Measurements from ENCODE around the gene ARHGEF9.
"Not testable (repeated sequence)": the region's sequence is repeated elsewhere in the genome, so short reads cannot be mapped to it uniquely, and the experiment has no call there.

Gene ARHGEF9

DNA sequence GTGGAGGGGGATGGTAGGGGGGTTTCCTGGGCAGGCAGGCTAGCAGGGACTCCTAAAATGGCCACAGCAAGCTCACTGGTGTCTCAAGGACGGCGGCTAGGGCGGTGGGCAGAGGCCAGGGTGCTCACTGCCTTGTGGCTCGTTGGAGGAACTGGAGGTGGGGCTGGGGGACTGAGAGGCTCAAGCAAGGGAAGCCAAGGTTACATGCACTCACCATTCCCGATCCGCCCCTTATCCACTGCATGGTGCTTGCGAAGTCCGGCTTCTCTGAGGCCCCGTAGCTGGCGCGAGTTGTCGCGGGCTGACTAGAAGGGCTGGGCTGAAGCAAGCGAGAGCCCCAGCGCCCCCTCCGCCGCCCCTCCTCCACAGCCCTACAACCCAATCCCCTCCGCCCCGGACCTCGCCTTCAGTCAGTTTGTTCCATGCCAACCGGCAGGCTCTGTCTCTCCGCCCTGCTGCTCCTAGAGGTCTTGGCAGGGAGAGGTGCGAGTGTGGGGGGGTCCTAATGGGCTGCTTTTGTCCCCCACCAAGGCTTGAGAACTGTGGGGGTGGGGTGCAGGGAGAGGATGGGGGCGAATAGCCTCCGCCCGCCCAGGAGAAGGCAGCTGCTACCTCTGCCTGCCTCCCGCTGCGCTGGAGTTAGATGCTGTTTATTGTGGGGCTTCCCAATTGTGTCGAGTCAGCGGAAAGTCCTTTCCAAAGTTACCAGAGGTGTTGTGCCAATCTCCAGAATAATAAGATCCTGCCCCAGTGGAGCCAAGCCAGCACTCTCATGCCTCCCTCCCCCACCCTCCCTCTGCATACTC is at the start of gene ARHGEF9:
ARHGEF9 (minus strand) TSS at position 313 of the 806 bp plus-strand sequence; CDS start at position 244, 69 bp downstream.
- DNase-seq, result no peak

DNA sequence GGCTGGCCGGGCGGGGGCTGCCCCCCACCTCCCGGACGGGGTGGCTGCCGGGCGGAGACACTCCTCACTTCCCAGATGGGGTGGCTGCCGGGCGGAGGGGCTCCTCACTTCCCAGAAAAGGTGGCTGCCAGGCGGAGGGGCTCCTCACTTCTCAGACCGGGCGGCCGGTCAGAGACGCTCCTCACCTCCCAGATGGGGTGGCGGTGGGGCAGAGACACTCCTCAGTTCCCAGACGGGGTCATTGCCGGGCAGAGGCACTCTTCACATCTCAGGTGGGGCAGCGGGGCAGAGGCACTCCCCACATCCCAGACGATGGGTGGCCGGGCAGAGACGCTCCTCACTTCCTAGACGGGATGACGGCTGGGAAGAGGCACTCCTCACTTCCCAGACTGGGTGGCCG is 40.4 kb upstream of the ARHGEF9 start:
- not testable (repeated sequence) for DNase-seq

DNA sequence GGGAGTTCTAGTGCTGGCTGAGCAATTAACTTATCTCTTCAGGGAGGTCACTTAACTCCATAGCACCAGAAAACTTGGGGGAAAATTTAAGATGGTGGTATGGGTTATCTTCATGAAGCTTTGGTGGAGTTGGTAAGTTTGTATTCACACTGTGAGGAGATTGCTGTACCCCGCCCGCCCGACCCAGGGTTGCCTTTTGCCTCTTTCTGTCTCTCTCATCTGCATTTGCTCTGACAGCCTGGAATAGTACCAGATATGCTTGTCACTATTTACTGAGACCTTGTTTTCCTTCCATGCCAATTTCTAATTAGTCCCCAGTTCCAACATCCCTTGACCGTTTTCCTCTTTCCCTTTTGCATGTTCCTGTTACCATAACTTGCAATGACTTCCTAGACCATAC is 33.1 kb upstream of the ARHGEF9 start:
- DNase-seq, result no peak

DNA sequence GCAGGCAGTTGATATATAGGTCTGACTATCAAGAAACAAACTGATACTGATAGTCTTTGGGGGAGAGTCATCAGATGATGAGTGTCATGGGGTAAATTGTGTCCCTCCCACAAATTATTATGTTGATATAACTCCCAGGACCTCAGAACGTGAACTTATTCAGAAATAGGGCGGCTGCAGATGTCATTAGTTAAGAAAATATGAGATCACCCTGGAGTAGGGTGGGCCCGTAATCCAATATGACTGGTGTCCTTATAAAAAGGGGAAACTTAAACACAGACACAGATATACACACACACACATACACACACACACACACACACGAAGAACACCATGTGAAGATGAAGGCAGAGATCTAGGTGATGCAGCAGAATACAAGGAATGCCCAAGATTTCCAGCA is 32.7 kb upstream of the ARHGEF9 start:
- DNase-seq, result no peak

DNA sequence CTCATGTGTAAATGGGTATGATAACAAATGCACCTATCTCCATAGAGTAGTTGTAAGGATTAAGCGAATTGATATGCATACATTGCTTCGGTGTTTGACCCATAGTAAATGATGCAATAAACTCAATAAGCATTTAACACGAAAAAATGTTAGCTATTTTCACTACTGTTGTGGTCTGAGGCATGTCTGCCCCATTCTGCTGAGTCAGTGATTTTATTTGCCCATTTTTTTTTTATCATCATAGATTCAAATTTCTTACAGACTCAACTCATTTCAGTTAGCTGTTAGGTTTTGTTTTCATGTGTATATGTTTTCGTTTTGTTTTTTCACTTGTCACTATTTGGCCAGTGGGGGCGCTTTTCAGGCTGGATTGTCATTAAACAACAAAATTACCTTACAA is 27.8 kb upstream of the ARHGEF9 start:
- DNase-seq, result no peak

DNA sequence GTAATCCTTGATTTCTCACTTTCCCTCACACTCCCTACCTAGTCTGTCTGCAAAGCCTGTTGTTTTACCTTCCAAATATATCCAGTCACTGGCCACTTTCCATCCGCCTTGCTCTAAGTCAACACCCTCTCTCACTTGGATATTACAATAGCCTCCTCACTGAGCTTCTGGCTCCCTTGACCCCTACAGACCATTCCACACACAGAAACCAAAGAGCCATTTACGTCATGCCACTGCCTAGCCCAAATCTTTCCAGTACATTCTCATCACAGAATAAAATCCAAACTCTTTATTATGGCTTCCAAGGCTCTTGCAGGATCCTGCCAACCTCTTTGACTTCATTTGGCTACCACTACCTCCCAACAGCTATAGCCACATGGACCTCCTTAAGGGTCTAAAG is 25.7 kb upstream of the ARHGEF9 start:
- DNase-seq, result no peak

DNA sequence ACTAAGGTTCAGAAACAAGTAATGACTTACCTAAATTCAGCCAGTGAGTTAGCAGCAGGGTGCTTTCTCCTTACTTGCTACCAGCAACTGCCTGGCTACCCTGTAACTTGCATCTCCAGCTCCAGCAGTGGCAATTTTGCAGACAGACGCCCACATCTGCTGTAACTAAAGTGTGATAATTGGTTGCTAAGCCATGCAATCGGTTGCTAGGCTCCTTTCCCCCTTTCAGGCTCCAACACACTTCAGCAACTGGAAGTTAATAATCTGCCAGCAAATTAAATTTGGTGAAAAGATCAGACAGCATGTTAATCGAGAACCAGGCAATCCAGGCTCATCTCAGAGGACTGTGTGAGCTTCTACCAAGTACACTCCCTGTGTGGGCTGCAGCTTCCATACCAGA is 24.2 kb upstream of the ARHGEF9 start:
- no peak for DNase-seq

DNA sequence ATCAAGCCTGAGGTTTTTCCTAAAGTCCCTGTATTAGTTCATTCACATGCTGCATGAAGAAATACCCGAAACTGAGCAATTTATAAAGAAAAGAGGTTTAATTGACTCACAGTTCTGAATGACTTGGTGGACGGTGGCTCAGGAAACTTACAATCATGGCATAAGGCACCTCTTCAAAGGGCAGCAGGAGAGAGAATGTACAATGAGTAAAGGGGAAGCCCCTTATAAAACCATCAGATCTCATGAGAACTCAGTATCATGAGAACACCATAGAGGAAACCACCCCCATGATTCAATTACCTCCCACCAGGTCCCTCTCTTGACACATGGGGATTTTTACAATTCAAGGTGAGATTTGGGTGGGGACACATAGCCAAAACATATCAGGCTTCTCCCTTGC is 10.4 kb upstream of the ARHGEF9 start:
- not testable (repeated sequence) for DNase-seq

DNA sequence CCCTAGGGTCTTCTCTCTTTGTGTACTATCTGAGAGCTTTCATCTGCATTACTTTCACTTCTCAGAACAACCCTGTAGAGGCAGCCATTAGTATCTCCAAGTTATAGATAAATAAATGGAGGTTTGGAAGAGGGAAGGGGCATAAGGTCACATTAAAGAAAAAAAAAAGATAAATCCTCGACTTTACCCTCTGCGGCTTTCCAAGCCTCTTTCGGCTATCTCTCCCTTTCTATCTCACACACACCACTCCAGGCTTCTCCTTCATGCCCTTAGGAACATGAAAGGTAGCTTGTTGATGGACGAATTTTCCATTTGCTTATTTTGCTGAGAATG is 660 bp upstream of the ARHGEF9 start:
- DNase-seq, result no peak

DNA sequence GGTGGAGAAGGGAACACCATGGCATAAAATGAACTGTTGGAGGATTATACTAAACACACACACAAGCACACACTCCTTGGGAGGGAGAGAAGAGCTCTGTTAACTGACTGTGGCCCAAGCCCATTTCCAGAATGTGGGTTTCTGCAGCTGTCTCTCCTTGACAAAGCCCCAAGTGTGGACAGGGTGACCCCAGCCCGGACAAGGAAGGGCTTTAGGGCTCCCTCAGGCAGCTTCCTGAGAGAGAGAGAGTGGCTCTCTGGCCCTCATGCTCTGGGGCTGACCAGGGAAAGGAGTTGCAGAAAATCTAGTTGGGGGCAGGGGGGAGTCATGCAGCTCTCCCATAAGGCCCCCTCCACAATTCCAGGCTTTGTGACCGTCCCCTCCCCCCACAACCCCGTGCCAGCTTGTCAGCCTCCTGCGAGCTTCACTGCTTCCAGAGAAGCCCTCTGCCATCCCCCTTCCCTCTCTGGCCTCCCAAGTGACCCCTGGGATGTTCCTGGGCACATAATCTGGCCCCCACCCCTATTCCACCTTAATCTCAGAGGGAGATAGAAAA is 590 bp downstream of the ARHGEF9 start:
- DNase-seq, result no peak

DNA sequence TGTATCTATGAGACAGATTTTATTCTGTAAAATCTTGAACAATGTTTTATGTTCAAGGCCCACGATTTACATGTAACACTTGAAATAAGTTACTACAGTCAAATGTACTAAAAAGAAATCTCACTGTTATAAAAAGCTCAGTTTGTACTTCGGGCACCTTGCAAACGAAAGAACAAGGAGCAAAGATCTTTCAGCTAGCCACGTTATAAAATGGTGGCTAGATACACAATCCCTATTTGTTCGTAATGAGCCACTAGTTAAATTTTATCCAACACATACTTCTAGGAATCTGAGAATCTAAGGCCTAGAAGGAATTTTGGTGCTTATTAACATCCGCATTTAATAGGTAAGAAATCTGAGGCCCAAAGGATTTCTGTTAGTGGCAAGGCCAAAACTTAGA is 2.5 kb downstream of the ARHGEF9 start:
- no peak for DNase-seq

DNA sequence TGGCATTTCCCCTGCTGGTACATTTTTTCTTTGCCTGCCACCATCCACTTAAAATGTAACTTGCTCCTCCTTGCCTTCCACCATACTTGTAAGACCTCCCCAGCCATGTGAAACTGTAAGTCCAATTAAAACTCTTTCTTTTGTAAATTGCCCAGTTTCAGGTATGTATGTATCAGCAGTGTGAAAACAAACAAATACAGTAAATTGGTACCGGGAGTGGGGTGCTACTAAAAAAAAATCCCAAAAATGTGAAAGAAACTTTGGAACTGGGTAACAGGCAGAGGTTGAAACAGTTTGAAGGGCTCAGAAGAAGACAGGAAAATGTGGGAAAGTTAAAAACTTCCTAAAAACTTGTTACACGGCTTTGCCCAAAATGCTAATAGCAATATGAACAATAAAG is 16.3 kb downstream of the ARHGEF9 start:
- DNase-seq, result no peak

DNA sequence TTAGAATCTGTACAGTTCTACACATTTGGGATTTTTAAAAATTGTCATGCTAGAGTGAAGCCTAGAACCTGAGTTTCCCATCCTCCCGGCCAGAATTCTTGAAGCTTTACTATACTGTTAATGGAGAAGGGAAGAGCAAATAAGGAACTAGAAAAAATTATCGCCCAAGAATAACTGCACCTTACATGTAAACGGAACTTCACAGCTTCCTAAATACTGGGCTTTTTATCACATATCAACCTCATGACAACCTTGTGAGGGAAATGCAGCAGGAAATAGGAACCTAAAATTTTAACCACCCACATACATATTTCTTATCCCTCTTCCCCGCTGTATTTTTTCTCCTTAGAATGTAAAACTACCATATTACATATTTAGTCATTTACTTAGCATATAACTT is 19.3 kb downstream of the ARHGEF9 start:
- DNase-seq, result no peak

DNA sequence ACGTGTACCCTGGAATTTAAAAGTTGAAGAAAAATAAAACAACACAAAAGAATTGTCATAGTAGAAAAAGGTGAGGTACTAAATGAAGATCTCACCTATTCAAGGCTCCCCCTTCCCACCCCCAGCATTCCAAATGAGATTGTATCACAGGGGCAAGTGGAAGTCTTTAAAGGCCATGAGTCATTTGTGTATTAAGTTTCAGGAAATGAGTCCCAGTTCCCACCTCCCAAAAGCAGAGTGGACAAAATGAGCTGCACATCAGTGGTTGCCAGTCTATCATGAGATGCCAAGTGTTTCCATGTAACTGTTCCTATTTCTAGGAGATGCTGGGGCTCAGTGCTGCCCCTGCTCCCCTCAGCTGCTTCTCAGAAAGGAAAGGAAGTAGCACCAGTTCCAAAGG is 20.1 kb downstream of the ARHGEF9 start:
- no peak for DNase-seq

DNA sequence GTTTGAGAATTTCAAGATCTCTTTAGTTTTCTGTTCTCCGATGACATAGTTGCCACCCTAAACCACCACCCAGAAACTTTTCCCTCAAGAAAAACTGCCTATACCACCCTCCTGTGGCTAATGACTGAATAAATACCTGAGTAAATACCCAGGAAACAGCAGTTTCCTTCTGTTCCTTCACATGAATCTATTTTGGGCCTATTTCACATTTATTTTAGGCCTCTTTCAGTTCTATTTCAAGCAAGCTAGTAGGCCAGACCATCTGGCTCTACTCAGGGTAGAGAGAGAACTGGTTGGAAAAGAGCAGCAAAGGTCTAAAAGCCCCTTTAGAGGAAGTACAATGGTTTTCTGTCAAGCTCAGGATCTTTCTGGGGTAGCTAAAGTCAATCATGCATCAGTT is 23.4 kb downstream of the ARHGEF9 start:
- no peak for DNase-seq

DNA sequence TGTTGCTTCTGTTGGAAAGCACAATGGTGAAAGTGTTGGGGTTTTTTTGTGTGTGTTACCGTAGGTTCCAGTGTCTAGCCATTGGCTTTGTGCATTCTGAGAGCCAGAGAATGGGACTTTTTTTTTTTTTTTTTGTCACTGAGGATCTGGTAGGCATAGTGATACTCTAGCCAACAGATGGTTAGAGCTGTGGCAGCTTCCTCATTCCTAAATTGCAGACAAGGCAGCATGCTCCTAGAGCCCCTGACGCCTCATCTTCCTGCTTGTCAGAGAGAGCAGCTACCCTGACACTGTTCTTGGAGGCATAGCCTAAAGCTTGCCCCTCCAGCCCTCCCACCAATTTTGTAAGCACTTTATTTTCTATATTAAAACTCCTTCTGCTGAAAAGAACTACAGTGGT is 27.0 kb downstream of the ARHGEF9 start:
- DNase-seq, result no peak

DNA sequence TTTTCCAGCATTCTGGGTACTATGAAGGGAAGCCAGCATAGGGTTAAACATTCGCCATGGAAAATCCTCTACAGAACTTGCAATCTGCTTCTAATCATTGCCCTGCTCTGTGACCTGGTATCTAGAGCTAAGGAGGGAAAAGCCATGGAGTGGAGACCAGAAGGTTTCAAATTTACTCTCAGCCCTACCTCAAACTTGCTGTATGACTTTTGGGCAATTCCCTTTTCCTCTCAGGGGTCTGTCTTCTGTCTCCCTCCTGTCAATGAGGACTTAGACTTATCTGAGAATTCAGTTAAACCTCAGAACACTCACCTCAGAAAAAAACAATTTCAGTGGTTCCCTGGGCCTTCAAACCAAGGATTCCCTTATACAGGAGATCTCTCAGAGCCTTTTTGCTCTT is 29.1 kb downstream of the ARHGEF9 start:
- no peak for DNase-seq

DNA sequence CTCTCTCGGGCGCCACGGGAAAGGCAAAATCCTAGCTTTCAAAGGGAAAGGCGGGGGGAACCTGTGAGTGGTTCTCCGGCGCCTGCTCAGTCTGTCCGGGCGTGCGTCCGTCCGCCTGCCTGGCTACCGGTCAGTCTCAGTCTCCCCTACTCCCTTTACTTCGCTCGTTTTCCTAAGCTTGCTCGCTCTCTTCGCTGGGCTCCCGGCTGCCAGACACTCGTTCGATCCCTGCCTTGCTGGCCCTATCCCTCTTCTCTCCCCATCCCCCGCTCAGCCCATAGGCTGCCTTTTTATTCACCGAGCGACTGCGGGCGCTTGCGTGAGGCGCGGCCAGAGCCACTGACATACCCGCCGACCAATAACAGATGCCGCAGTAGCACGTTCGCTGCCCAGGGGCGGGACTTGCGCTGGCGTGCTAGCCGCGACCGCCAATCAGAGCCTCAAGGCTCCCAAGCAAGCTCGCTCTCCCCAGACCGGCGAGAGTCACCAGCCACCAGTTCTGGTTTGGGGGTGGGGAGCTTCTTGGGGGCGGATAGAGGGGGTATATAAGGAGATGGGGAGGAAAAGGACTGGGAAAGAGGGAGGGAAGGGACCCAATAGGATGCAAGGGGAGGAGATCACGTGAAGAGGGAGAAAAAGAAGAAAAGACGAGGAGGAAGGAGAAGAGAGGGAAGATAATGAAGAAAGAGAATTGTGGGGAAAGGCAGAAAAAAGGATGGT is 30.0 kb downstream of the ARHGEF9 start:
- DNase-seq, result peak; percentile 88

DNA sequence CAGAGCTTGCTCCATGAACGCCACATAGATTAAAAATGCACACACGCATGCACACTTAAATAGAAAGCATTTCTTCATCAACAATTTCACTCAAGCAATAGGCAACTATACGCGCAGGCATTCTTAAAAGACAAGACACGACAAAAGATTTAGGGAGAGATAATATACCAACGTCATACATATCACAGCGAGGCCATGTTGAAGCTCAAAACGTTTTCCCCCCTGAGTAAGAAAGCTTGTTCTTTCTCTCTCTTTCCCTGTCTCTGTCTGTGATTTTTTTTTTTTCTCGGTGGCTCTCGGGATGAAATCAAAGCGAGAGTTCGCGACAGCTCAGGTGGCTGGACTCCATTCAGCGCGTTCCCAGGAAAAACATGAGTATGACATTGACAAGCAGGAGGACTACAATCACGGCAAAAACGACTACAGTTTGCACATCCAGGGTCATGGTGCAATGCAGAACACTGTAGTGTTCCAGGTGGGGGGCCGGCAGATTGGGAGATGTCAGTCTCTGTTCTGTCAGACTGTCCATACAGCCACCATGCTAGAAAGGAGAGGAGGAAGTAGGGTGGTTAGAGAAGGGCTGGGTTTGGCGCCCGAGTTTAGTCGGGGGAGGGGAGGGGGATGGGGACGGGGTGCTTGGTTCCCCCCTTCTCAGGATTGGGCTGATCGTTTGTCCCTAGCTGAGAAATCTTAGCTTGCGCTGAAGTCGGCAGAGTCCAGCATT is 30.7 kb downstream of the ARHGEF9 start:
- peak; percentile 44 for DNase-seq

DNA sequence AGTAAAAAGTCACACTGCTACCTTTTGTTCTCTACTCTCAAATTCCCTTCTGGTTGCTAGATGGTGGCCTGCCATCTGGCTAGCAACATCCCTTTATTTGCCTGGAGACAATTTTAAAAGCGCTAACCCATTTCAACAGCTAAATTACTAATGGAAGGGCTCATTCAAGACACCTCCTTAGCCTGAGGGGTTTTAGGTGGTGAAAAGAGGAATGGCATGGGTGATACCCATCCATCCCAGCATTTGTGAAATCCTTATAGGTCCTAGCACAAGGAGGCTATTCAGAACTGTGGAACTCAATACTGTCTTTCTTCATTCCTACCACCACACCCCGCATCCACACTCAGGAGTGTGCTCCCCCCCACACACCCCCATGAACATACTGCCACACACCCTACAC is 33.5 kb downstream of the ARHGEF9 start:
- DNase-seq, result no peak

DNA sequence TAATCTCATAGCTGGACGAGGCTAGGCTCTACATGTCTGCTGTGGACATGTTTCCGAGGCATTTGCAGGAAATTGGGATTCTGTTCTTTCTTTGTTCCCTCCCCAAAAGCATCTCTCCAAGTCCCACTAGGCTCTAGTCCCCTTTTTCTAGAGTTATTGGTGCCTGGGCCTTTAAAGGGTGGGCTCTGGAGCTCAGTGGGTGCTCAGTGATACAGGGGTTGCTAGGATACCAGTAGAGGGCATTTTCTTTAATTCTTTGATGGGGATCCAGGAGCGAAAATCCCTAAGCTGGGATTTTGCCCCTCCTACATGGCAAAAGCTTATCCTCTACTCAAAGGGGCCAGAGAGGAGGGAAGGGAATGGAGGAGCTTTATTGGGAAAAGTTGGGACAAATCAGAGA is 34.2 kb downstream of the ARHGEF9 start:
- no peak for DNase-seq

DNA sequence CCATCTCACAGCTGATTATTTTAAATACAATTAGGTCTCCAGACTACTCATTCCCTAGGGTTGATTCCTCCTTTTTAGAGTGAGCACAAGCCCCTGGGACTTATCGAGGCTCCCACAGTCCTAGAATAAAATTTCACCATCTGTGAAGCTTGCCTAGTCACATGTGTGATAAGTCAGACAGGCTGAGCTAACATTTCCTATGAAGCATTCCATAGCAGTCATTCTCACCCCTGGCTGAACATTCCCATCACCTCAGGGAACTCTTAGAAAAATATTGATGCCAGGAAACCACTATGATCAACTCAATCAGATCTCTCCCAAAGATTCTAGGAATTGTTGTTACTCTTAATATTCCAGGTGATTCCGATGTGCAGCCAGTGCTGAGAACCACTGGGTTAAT is 37.7 kb downstream of the ARHGEF9 start:
- DNase-seq, result no peak

DNA sequence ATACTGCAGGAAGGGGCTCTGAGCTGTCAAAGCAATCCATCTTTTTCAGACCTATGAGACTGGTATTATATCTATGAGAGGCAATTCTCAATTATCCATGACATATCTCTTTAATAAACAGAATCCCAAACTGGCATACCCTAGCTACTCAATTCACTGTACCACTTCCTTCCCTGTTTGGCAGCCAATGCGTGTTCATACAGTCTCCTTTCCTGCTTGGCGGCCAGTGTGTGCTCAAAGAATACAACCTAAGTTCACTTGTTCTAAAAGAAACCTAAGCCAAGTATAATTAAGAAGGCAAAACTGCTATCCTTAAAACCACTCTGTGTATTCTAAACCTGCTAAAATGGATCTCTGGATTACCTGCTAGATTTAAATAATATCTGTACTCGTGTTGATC is 38.3 kb downstream of the ARHGEF9 start:
- no peak for DNase-seq

DNA sequence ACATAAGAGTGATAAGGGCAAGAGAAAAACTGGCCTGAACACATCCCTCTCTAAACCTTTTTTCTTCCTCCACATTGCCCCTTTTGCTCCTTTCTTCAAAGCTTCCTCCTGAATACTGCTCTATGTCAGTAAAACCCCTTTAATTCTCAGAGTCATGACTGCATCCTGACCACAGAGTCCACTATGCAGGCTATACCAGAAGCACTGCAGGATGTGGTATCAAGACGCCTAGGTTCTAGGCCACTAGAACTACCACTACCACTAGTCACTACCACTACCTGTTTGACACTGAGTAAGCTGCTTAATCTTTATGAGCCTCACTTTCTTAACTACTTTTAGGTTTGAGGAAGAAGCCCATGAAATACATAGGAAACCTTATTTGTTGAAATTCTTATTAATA is 38.7 kb downstream of the ARHGEF9 start:
- DNase-seq, result peak; percentile 15

All from CD4-positive, alpha-beta T cell treated with Interleukin-6 for 4 hours (primary cell).